GM18507 (cell line): ENCODE measurements around the gene CAMTA1.

ENCODE experiments used
- DNase-seq: peaks from one replicate; pipeline ENCODE4 v3.0.0; 2011; ENCODE audit warnings: low read depth; ENCODE audit not compliant: insufficient read length; ENCODE audit errors: extremely low spot score
- FAIRE-seq: peaks from 2 replicates; lab custom pipeline; 2011; peaks lifted over from hg19 to GRCh38; lab: Jason Lieb, UNC

Gene CAMTA1

GRCh38 chr1:6962996-6963911 lies 178.0 kb downstream of the CAMTA1 start:
- FAIRE-seq = no peak
- no peak for DNase-seq

- no peak for DNase-seq
- FAIRE-seq = no peak
These were observed 178.7 kb downstream of the CAMTA1 start for GRCh38 chr1:6963912-6964307.

- DNase-seq = no peak
- no peak for FAIRE-seq
These were observed 180.1 kb downstream of the CAMTA1 start for GRCh38 chr1:6965083-6965934.

DNA sequence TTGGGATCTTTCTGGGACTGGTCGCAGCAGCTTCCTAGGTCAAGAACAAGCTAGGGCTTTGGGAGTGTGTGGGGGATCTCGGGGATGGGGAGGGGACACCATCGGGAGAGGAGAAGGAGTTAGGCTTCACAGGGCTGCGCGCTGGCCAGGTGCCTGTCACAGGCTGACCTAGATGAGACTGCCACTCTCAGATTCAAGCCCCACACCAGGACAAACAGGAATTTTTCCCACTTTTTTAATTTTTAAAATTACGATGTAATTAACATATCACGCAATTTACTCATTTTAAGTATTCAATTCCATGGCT lies 180.6 kb downstream of the CAMTA1 start:
- FAIRE-seq = no peak
- DNase-seq = no peak

DNA sequence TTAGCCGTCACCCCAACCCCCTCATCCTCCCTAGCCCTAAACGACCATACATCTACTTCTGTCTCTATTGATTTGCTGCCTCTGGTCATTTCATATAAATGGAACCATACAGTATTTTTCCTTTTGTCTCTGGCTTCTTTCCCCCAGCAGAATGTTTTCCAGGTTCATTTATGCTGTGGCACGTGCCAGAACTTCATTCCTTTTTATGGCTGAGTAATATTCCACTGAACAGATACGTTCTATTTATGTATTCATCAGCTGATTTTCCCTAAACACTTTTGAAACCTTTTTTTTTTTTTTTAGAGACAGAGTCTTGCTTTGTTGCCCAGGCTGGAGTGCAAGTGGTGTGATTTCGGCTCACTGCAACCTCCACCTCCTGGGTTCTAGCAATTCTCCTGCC lies 181.1 kb downstream of the CAMTA1 start:
- DNase-seq = no peak
- no peak for FAIRE-seq

DNA sequence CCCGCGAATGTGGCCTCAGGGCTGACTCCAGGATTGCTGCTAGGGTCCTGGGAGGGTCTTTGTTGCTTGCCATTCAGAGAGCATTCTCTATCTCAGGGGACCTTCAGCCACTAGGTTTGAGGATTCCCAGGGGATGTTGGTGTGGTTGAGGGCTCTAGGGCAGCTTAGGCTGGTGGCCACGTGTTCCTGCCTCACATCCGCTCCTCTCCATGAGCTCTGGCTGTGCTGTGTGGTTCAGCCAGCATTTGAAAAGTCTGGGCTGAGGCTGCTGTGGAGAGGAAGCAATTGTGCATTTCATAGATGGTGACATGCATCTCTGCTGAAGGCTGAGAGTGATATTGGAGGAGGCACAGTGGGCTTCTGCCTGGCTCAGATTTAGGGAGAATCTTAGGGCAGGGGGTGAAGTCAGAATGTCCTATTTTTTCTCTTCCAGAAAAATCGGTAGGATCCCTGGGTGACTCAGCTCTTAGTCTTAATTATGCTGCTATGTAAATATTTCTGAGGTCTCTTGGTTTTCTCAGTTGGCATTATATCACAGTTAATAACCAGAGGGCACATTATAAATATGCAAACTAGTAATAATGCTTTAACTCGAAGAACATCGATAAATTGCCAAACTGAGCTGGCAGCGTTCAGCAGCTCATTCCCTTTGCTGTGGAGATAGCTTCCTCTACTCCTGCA lies 182.3 kb downstream of the CAMTA1 start:
- DNase-seq (no peak), FAIRE-seq (no peak)

GRCh38 chr1:6969106-6969505 lies 183.9 kb downstream of the CAMTA1 start:
- FAIRE-seq (no peak), DNase-seq (no peak)

GRCh38 chr1:6969762-6970161 lies 184.5 kb downstream of the CAMTA1 start:
- DNase-seq (no peak), FAIRE-seq (no peak)

- DNase-seq = no peak
These were observed 185.0 kb downstream of the CAMTA1 start for GRCh38 chr1:6970221-6970620.

DNA sequence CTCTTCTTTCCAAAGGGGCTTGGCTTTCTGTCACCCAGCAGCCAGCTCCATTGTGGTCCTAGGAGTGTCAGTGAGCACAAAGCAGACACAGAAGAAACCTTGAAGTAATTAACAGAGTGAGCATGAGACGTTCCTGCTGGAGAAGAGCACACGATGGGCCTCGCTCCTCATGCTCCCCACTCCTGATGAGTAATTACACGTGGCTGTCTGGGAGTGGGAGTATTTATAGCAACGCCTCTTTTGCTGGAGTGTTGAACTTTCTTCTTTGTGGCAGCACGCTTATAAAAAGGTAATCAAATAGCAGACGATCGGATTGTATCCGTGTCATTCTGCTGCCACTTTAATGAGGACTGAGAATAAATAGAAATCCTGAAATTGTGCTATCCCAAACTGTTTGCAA lies 185.8 kb downstream of the CAMTA1 start:
- no peak for DNase-seq
- FAIRE-seq = no peak

More at GRCh38 chr1:6970221-6970620, 185.0 kb downstream of the CAMTA1 start:
- no peak for FAIRE-seq

DNA sequence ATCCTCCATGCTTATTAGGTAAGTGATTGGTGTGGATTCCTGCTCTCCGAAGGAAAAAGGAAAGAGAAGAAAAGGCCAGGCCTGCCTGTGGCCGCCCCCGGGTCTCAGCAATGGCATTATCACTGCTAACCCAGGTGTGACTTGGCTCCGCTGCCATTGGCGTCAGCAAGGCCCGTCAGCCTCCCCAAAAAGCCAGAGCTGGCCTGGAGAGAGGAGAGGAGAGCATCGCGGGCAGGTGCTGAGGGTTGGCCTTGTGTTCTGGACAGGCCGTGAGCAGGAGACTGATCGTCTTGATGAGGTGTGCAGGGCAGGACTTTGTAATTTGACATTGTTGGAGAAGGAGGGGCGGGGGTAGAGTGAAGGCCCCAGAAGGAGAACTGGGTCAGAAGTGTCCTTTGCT lies 186.4 kb downstream of the CAMTA1 start:
- FAIRE-seq = no peak
- DNase-seq = no peak

DNA sequence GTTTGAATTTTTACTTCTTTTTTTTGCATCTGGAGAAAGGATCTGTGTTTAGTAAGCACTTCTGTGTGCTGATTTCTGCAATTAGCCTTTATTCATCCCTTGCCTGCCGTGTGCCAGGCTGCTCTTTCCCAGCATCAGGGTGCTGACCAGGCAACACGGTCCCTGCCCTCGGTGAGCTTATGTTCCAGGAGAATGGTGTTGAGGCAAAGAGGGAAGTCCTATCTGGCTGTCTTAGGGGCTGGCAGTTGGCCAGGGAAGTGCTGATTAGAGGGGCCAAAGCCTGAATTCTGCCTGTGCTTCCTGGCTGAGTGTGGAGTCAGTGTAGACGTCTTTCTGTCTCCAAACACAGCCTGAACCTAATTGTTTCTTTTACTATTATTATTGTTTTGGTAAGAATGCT lies 187.1 kb downstream of the CAMTA1 start:
- DNase-seq (no peak), FAIRE-seq (no peak)

GRCh38 chr1:6975331-6976043 lies 190.2 kb downstream of the CAMTA1 start:
- FAIRE-seq (no peak), DNase-seq (no peak)

DNA sequence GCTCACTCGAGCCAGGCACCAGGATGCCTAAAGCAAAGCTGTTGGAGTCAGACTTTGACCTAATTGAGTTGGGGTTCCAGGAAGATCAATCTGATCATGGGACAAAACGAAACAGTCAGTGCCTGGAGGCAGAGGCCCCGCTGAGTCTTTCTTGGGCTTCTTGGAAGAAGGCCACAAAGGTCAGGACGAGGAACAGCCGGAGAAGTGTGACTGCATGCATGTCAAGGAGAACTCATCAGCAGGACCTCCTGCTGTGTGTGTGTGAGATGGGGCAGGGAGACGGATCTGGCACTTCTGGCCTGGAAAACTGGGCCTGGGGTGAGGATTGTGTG lies 190.8 kb downstream of the CAMTA1 start:
- no peak for DNase-seq
- FAIRE-seq = no peak

DNA sequence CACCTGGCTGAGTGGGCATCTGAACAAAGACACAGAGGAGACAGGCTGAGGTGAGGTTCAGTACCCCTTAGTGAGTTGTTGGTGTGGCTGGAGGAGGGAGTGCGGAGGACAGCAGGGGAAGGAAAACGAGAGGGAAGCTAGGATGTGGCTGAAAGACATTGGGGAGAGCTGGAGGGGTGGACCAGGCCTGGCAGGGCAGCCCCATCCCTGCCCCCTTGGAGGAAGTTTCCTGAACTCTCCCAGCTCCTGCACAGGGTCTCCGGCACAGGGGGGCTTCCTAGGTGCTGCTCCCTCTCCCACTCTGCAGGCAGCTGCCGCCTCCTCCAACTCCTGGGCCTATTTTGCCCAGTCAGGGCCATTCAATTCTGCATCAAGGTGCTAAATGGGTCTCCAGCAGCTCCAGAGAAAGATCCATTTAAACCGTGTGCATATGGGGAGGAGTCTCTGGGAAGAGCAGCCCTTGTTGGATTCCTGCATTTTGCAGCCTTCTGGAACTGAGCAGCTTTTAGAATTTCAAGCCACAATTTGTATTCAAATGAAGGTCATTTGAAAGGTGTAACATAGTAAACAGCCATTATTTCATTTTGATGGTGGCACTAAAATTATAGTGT lies 193.9 kb downstream of the CAMTA1 start:
- FAIRE-seq = no peak
- DNase-seq = no peak

GRCh38 chr1:6981595-6981994 lies 196.3 kb downstream of the CAMTA1 start:
- no peak for FAIRE-seq
- no peak for DNase-seq

DNA sequence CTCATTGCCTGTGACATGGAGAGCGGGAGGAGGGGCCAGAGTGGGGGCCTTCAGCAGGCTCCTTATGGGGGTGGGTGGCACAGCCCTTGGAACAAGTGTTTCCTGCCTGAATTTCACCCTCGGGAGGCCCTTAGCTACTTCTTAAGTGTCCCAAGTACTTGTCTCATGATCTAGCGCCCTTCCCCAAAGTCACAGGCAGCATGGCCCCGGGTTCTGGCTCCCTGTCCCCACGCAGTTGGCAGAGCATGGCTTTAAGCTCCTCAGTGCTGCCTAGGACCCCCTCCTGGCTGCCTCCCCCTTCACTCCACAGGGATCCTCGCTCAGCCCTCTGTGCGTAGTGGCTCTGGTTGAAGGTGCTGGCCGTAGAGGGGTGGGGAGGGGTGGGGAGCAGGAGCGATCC lies 197.2 kb downstream of the CAMTA1 start:
- FAIRE-seq = no peak
- no peak for DNase-seq

GRCh38 chr1:6982860-6983259 lies 197.6 kb downstream of the CAMTA1 start:
- FAIRE-seq (no peak), DNase-seq (no peak)

DNA sequence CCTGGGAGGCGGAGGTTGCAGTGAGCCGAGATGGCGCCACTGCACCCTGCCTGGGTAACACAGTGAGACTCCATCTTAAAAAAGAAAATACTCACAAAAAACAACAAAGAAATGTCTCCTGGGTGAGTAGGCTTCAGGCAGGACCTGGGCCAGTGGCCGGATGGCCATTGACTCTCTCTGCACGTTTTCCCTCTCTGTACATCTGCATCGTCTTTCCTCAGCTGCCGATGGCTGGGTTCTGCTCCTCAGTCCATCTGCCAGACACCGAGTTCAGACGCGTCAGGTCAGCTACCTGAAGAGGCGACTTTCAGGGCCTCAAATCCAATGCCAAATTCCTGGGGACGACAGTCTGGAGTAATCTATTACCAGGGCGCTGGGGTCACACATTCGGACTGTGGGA lies 199.3 kb downstream of the CAMTA1 start:
- FAIRE-seq (no peak), DNase-seq (no peak)
